ENCODE results near the gene HS2ST1.
"Not testable (repeated sequence)": the region's sequence is repeated elsewhere in the genome, so short reads cannot be mapped to it uniquely, and the experiment has no call there.

Gene HS2ST1

GRCh38 chr1:86975993-86976550, 61.6 kb downstream of the HS2ST1 start:
- DNase-seq, result no peak

GRCh38 chr1:86976664-86977063, 62.2 kb downstream of the HS2ST1 start:
- DNase-seq, result no peak

DNA sequence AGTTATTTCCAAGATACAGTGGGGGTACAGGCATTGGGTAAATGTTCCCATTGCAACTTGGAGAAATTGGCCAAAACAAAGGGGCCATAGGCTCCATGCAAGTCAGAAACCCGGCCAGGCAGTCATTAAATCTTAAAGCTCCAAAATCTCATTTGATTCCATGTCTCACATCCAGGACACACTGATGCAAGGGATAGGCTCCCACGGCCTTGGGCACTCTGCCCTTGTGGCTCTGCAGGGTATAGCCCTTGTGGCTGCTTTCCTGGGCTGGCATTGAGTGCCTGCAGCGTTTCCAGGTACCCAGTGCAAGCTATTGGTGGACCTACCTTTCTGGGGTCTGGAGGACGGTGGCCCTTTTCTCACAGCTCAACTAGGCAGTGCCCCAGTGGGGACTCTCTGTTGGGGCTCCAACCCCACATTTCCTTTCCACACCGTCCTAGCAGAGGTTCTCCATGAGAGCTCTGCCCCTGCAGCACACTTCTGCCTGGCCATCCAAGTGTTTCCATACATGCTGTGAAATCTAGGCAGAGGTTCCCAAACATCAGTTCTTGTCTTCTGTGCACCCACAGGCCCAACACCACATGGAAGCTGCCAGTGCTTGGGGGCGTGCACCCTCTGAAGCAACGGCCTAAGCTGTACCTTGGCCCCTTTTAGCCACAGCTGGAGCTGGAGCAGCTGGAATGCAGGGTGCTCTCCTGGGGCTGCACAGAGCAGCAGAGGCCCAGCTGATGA, 67.2 kb downstream of the HS2ST1 start:
- no peak for DNase-seq

- not testable (repeated sequence) for DNase-seq
Measured at GRCh38 chr1:86983677-86984076, 69.2 kb downstream of the HS2ST1 start.

GRCh38 chr1:86987446-86987845, 73.0 kb downstream of the HS2ST1 start:
- DNase-seq, result no peak

GRCh38 chr1:86988835-86989234, 74.4 kb downstream of the HS2ST1 start:
- DNase-seq, result no peak

DNA sequence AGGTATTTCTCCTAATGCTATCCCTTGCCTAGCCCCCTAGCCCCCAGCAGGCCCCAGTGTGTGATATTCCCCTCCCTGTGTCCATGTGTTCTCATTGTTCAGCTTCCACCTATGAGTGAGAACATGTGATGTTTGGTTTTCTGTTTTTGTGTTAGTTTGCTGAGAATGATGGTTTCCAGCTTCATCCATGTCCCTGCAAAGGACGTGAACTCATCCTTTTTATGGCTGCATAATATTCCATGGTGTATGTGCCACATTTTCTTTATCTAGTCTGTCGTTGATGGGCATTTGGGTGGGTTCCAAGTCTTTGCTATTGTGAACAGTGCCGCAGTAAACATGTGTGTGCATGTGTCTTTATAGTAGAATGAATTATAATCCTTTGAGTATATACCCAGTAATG, 75.3 kb downstream of the HS2ST1 start:
- not testable (repeated sequence) for DNase-seq

GRCh38 chr1:86990826-86991225, 76.4 kb downstream of the HS2ST1 start:
- DNase-seq, result no peak

DNA sequence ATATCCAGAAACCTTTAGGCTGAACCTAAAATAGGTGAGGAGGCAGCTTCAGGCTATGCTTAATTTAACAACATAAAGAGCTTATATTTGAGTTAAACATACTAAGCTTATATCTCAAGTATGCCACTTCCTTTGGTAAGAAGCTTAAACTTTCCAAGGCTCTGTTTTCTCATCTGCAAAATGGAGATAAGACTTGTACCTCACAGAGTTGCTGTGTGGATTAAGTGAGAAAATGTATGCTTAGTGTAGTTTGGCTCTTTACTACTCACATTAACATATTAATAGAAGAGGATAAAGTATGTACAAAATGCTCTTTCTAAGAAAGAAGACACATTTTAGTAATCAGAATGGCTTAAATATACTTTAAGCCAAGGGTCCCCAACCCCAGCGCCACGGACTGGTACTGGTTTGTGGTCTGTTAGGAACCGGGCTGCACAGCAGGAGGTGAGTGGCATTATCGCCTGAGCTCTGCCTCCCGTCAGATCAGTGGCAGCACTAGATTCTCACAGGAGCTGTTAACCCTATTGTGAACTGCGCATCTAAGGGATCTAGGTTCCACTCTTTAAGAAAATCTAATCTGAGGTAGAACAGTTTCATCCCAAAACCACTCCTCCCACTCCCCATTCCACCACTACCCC, 77.2 kb downstream of the HS2ST1 start:
- no peak for DNase-seq

DNA sequence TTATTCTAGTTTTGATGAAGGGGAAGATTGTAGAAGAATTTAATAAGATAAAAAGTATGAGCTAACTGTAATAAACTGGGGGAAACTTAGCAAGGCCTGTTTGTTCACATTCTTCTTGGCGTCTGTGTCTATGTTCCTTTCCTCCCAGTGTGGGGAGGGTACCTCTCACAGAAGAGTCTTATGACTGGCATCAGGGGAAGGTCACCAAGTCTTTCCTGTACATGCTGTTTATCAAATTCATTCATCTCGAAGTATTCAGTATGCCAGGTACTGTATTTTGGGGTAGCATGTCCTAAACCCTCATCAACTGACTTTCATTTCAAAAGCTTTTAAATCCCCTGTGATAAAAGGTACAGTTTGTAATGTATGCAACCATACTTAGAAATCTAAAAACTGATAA, 78.4 kb downstream of the HS2ST1 start:
- no peak for DNase-seq

DNA sequence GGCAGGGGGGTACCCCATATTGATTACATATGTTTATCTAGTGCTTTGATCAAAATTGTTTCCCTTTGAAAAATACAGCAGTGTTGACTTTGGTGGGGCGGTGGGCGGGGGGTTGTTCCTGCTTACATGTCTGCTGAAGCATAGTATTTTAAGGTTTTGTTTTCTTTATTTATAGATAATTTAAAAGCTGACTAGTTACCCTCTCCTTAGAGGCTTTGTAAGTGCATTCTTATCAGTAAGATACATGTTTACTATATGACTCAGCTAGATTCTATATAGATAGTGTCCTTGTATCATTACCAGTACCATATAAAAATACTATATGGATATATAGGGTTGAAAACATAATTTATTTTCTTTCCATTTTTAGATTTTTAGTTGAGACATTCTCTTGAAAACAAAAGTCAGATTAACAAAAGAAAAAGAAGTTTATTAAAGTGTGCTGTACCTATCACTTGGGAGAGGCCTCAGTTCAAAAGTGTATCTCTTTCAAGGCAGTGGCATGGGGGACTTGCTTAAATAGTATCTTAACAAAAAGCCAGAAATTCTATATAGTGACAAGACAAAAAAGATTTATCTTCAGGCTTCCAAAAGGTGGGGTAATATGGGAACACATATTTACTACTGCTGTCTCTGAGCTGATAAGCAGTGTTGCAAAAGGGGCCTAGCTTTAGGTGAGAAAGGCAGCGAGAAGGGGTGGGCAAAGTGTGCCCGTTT, 79.0 kb downstream of the HS2ST1 start:
- DNase-seq, result no peak

DNA sequence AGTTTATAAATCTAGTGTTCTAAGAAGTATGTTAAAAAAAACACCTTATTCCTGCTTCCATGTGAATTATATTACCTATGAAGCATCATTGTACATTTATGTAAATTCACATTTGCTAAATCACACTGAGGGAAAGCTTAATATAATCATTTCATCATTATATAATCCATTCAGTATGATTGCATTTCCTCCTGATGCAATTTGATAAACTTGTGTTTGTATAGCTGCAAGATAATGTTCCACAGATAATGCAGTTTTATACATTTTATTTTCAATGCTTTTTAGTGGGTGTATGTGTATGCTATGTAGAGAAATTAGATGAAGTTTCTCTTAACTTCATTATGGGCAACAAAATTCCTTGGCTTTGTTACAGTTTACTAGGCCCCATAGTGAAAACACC, 79.6 kb downstream of the HS2ST1 start:
- no peak for DNase-seq

DNA sequence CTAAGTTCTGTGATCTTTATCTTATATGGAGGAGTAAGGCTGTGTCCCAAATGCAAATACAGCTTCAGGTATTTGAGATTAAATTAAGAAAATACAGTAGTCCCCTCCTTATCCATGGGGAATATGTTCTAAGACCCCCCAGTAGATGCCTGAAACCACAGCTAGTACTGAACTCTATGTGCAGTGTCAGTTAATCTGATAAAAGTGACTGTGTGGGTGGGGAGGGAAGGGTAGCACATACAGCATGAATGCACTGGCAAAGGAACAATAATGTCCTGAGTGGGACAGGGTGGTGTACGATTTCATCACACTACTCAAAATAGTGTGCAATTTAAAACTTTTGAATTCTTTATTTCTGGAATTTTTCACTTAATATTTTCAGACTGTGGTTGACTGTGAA, 83.1 kb downstream of the HS2ST1 start:
- DNase-seq, result no peak

DNA sequence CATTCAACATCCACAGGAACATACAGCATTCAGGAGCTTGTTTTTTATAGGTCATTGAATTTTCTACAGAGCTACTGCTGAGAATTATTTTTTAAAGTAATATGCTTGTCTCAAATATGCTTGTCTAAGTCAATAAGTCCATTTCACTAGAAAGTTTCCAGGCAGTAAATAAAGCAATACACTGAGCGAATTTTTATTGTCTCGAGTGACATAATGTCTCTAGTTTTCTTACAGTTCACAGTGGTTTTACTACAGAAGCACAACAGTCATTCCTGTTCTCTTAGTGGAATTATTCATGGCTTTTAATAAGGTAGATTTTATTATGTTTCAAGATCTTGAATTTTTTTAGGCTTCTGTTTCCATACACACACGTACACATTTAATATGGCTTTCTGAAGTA, 83.8 kb downstream of the HS2ST1 start:
- no peak for DNase-seq

DNA sequence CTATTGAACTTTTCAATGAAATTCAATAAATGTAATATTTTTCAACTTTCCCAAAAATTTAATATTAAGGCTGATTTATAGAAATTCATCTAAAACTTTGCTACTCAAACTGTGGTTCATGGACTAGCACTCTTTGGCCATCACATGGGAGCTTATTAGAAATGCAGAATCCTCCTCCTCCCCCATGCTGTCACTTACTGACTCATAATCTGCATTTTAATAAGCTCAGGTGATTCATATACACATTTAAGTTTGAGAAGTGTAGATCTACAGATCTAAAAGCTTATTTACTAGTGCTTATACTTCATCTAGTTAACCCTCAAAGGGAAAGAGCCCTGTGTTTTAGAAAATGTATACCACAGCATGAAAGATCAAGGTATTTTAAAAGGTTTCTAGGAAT, 84.3 kb downstream of the HS2ST1 start:
- DNase-seq, result no peak

- no peak for DNase-seq
Measured at GRCh38 chr1:87000460-87000859, 86.0 kb downstream of the HS2ST1 start.

- DNase-seq, result no peak
Measured at GRCh38 chr1:87004857-87005256, 90.4 kb downstream of the HS2ST1 start.

- no peak for DNase-seq
Measured at GRCh38 chr1:87007323-87007722, 92.9 kb downstream of the HS2ST1 start.

DNA sequence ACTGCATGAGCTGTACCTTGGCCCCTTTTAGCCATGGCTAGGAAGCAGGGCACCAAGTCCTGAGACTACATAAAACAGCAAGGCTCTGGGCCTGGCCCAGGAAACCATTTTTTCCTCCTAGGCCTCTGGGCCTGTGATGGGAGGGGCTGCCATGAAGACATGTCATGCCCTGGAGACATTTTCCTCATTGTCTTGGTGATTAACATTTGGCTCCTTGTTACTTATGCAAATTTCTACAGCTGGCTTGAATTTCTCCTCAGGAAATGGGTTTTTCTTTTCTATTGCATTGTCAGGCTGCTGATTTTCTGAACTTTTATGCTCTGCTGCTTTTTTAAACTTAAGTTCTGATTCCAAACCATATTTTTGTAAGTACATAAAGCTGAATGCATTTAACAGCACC, 99.0 kb downstream of the HS2ST1 start:
- DNase-seq, result not testable (repeated sequence)

DNA sequence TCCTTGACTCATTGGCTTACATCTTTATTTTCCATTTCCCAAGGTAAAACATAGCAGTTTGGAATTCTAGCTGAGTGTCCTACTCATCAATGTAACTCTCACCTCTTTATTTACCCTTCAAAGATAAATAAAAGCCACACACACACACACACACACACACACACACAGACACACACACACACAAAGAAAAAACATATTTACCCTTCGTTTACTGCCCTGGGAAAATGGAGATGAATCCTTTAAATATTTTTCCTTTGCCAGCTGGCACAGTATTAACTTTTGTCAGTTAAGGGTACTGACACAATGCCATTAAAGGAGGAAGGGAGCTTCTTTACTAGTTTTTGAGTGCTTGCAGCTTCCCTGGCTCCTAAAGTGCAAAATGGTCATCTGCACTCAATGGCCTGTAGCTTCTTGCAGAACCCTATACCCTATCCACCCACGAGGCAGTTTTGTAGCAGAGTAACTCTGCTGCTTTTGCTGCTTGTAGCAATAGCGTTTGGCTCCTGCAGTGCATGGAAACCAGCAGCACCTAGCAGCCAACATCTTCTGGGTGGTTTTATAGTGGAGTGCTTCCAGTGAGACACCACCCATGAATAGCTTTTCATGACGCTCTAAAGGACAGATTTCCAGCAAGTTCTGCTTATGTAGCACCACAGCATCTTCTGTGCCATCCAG, 103.7 kb downstream of the HS2ST1 start:
- no peak for DNase-seq

- DNase-seq, result no peak
Measured at GRCh38 chr1:87023326-87023725, 108.9 kb downstream of the HS2ST1 start.

DNA sequence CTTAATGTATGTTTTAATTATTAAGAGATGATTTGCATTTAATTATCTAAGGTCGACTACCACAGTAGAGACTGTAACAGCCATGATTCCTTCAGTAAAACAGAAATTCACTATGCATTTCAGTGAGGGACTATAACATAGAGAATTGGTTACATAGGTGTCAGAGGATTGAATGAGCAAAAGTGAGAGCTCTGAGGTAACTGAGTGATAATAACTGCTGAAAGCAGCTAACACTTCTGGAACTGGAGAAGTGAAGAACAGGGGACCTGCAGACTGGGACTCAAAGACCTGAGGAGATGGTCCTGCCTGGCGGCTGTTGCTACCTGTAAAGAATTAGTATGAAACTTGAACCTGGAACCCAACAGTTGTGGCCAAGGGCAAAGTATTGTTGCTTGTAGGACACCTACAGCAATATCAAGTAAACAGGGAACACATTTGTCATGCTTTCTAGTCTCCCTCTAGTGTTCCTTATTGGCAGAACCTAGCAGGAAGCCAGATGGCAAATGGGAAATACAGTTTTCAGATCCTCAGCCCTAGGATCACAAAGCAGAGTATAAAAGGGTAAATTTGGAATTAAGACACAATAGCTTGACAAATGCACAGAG, 110.6 kb downstream of the HS2ST1 start:
- peak; percentile 57 for DNase-seq

GRCh38 chr1:87027561-87027960, 113.1 kb downstream of the HS2ST1 start:
- not testable (repeated sequence) for DNase-seq

Measured in eye (tissue), 1 donor.